Heart left ventricle (tissue), 16 donors: ENCODE results near the gene MEGF10. TPM values are rescaled to one million over a fixed set of nuclear protein-coding genes. Genes with fewer than 3 reads are reported as not detected.

Experiments used
- ATAC-seq, 4 donors: fragments of 200-7000 bp; cut with Tn5 transposase; one replicate each; pipeline ENCODE4 v1.9.1; 2020 to 2022; ENCODE audit warnings: moderate library complexity in 4 of 4, mild to moderate bottlenecking in 3 of 4, moderate number of reproducible peaks in 1 of 4
- DNase-seq, 5 donors: peaks; one replicate each; pipeline ENCODE4 v3.0.0-alpha.2; 2020
- H3K27ac ChIP-seq, 12 donors: fragments of 200-600 bp; sonication (generic) in 4 of 12; one replicate each; pipeline versions ENCODE4 v1.5.0 to v1.8.0; 2016 to 2022; ENCODE audit warnings: mild to moderate bottlenecking in 2 of 12
- H3K27me3 ChIP-seq, 9 donors: fragments of 200-600 bp; sonication (generic) in 2 of 9; one replicate each; pipeline versions ENCODE4 v1.5.1 to v1.8.0; 2016 to 2022; ENCODE audit warnings: mild to moderate bottlenecking in 3 of 9
- H3K36me3 ChIP-seq, 9 donors: fragments of 200-600 bp; sonication (generic) in 2 of 9; one replicate each; pipeline versions ENCODE4 v1.5.0 to v1.8.0; 2018 to 2022; ENCODE audit warnings: mild to moderate bottlenecking in 2 of 9
- H3K4me1 ChIP-seq, 12 donors: fragments of 200-600 bp; sonication (generic) in 4 of 12; one replicate each; pipeline versions ENCODE4 v1.5.0 to v1.8.0; 2016 to 2022; ENCODE audit warnings: mild to moderate bottlenecking in 3 of 12
- H3K4me3 ChIP-seq, 12 donors: fragments of 200-600 bp; sonication (generic) in 4 of 12; one replicate each; pipeline versions ENCODE4 v1.5.0 to v1.8.0; 2017 to 2022; ENCODE audit warnings: mild to moderate bottlenecking in 9 of 12, moderate library complexity in 4 of 12
- H3K9me3 ChIP-seq, 12 donors: fragments of 200-600 bp; sonication (generic) in 4 of 12; one replicate each; pipeline versions ENCODE4 v1.5.0 to v1.8.0; 2016 to 2022; ENCODE audit warnings: mild to moderate bottlenecking in 1 of 12
- CTCF ChIP-seq, 12 donors: fragments of 200-600 bp; sonication (generic) in 4 of 12; IDR thresholded peaks; one replicate each; pipeline versions ENCODE4 v1.5.0 to v1.8.0; 2018 to 2022; ENCODE audit warnings: antibody characterized with exemption in 12 of 12, mild to moderate bottlenecking in 5 of 12
- POLR2A ChIP-seq, 2 donors: fragments of 450-650 bp; IDR thresholded peaks; one replicate each; pipeline ENCODE4 v1.6.1; 2017; ENCODE audit warnings: antibody characterized with exemption in 2 of 2, mild to moderate bottlenecking in 2 of 2, moderate library complexity in 2 of 2
- WGBS, 4 donors: extraction: QIAGEN DNeasy Blood & Tissue Kit in 2 of 4; methylation state at CpG; one replicate each; pipeline versions ENCODE4 v1.1.5 to v1.1.7; 2013 to 2018; 5-methylcytosine and 5-hydroxymethylcytosine counted together
- intact Hi-C, 10 donors: fragments of 100-400 bp; cut with DNase I; formaldehyde crosslinking; loops; one replicate each; pipeline versions ENCODE4 v1.11.1 to v1.14.2; 2022
- polyA plus RNA-seq, 2 donors: library from polyadenylated mRNA; stranded (reverse); fragments of 200-250 nt; gene quantifications; one replicate each; pipeline ENCODE4 v1.2.3, GENCODE V29; 2013
- total RNA-seq, 9 donors: library from RNA; depleted of rRNA in 2 of 9; stranded (reverse); fragments of >200 nt in 2 of 9; fragmentation: NEBNext Ultra II Directional in 3 of 9; extraction: Animal tissue kit (Norgen Biotek cat#: 25700) in 3 of 9; gene quantifications; one replicate each; pipeline versions ENCODE4 v1.1.0 to v1.2.4, GENCODE V29; 2016 to 2023
- donor health status: ischemic (EF 13 %, LVEDD 7.1; RV severe dilation, severe dysfunction).
- donor health status: healthy with polysubstance abuse.
- donor health status: DM: no; HTN: yes; CAD: no.
- donor health status: DM: no; HTN: no; CAD: no.
- donor health status: ischemic (EF 25% LVEDD 6.9; RV normal size, moderate dysfunction).
- donor health status: ischemic (EF 25% LVEDD 5.7; RV mildly dilated, moderate dysfunction).
- donor health status: healthy.
- donor health status: DM: yes; HTN: yes; CAD: no.
- donor health status: ischemic (EF 35%, LVEDD 5.7; RV mildly dilated, moderate dysfunction).
- donor health status: nonischemic (EF 11% LVEDD 7.7; RV severe dilation, severe dysfunction).
- donor health status: DM: yes; HTN: yes; CAD: no.
- donor health status: PGD.
- donor health status: ischemic (EF 29% LVEDD 5.4; RV normal size, mild dysfunction).
- donor health status: nonischemic (EF 23%, LVEDD 6.1; RV moderate dilation, normal function).

MEGF10 gene
- total and polyA plus RNA-seq, 11 donors, result 0.04 to 1.3 (median 0.32) TPM

GRCh38 chr5:127342364-127342763 is 51.8 kb downstream of the MEGF10 start:
- DNase-seq (no peak), ATAC-seq (no peak)
- 80 to 89% (median 88%) methylated on average over 3 of the region's 3 CpGs for WGBS, 4 donors
- no peaks in the 10 kb centered on the region for H3K27me3 ChIP-seq
- no peak overlapping the region for H3K4me3 ChIP-seq
- no peak overlapping the region for H3K27ac ChIP-seq
- H3K9me3 ChIP-seq, result peaks cover 0 to 5% (median 0%) of the 10 kb centered on the region in 12 donors
- H3K36me3 ChIP-seq, result no peaks in the 10 kb centered on the region
- intact Hi-C loops, result no loop called here
- TF ChIP-seq CTCF (IDR thresholded peaks at IDR 0.05) (no peak), POLR2A (IDR thresholded peaks at IDR 0.05) (no peak)
- H3K4me1 ChIP-seq, result no peaks in the 10 kb centered on the region

GRCh38 chr5:127343313-127343712 is 52.7 kb downstream of the MEGF10 start:
- TF ChIP-seq POLR2A (IDR thresholded peaks at IDR 0.05) (no peak), CTCF (IDR thresholded peaks at IDR 0.05) (no peak)
- ATAC-seq, result no peak

DNA sequence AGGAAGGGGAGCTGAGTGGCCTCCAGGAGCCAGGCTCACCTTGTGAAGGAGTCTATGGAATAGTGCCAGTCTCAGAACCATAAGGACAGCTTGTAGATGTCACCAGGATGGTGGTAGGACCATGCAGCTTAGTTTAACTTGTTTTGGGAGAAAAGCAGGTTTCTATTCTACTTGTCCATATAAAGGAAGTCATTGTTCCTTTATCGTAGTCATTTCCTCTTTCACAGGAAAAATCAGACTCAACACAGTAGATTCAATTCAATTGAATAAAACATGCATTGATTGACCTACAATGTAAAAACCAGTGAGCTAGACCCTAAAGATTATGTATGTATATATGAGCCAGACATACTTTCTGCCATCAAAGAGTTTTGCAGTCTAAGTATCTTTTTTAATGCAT is 53.3 kb downstream of the MEGF10 start:
- Histone ChIP-seq H3K9me3 (peaks cover 0 to 5% (median 0%) of the 10 kb centered on the region in 12 donors), H3K36me3 (no peaks in the 10 kb centered on the region), H3K27me3 (no peaks in the 10 kb centered on the region), H3K27ac (no peak overlapping the region), H3K4me3 (no peak overlapping the region), H3K4me1 (no peaks in the 10 kb centered on the region)
- DNase-seq (no peak), ATAC-seq (no peak)
- 50 to 55% (median 53%) methylated on average over 1 of the region's 1 CpG for WGBS, 4 donors
- intact Hi-C loops, result no loop called here
- TF ChIP-seq POLR2A (IDR thresholded peaks at IDR 0.05) (no peak), CTCF (IDR thresholded peaks at IDR 0.05) (no peak)

More at GRCh38 chr5:127343313-127343712, 52.7 kb downstream of the MEGF10 start:
- Histone ChIP-seq H3K27ac (no peak overlapping the region), H3K27me3 (no peaks in the 10 kb centered on the region), H3K4me3 (no peak overlapping the region), H3K4me1 (no peaks in the 10 kb centered on the region), H3K36me3 (no peaks in the 10 kb centered on the region), H3K9me3 (peaks cover 0 to 5% (median 0%) of the 10 kb centered on the region in 12 donors)
- intact Hi-C loops, result no loop called here
- no peak for DNase-seq
- 48 to 62% (median 51%) methylated on average over 3 of the region's 3 CpGs for WGBS, 4 donors

- no peak for DNase-seq
- no peak for ATAC-seq
- Histone ChIP-seq H3K36me3 (no peaks in the 10 kb centered on the region), H3K9me3 (peaks cover 0 to 5% (median 0%) of the 10 kb centered on the region in 12 donors), H3K27me3 (no peaks in the 10 kb centered on the region), H3K4me3 (no peak overlapping the region), H3K4me1 (no peaks in the 10 kb centered on the region), H3K27ac (no peak overlapping the region)
- WGBS, 4 donors, result 82 to 88% (median 84%) methylated on average over 3 of the region's 3 CpGs
- TF ChIP-seq CTCF (IDR thresholded peaks at IDR 0.05) (no peak), POLR2A (IDR thresholded peaks at IDR 0.05) (no peak)
- intact Hi-C loops, result no loop called here
Observed at GRCh38 chr5:127344931-127345330, 54.3 kb downstream of the MEGF10 start.
